ENCODE measurements around the gene STAC3.

The STAC3 gene

DNA sequence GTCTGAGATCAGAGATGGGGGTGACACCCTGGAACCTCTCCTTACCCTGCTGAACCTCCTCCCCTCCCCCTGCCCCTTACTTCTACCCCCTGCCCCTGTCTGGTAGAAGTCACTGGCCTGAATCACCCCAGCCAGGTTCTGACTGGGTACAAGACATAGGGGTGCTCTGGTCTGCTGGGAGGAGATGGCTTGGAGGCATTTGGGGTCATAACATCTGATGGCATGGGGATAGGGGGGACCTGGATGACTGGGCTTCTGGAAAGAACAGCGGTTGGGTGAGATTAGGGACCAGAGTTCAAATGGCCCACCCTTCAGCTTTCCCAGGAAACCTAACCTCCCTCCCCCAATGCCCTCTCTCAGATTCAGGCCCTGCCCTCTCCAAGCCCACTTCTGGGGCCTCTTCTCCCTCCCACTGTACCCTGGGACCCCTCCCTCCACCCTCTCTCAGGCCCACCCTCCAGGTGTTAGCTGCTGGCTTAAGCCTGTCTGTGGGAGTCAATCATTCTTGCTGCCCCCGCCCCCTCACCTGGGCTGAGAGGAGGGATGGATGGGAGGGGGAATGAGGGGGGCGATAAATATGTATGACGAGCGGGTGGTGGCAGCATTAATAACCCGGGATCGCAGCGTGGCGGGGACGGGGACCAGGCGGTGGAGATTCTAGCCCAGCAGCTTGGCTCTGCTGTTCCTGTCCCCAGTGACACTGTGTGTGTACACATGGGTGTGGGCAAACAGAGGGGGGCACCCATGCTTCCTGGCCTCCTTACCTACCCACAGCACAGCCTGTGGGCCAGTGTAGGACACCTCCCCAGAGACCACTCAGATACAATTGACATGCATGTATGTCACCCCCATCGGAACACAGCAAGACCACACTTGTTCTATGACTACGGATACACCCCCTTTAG, 28.4 kb downstream of the STAC3 start:
- DNase-seq (ENCODE audit: low spot score) = no peak

DNA sequence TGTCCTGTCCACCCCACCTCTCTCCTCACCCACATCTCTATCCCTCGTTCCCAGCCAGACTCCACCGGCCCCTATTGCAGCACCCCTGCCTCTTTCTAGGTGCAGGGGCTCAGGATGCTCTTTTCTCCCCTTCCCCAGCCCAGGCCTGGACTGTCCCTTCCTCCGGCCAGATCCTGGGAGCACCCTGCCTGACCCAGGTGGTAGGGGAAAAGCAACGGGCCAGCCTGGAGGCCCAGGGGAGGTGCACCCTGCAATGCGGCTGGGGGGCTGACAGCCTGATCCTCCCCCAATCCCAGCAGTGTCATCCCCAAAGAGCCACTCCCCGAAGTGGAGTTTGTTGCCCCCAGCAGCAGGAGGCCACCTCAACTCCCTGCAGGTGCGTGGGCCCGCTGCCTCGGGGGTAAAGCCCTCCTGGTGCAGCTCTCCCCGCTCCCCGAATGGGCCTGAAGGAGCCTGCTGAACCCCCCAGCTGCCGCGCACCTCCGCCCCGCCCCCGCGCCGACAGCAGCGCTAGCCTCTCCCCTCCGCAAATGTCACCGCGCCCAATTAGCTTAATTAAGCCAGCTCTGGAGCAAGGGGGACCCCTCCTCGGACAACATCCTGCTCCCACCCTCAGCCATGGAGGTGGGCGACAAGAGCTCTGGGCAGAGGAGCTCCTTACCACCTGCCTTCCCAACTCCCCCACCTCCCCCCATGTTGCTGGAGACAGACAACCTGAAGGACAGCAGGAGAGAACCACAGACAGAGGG, 29.6 kb downstream of the STAC3 start:
- DNase-seq (ENCODE audit: low spot score) = no peak

DNA sequence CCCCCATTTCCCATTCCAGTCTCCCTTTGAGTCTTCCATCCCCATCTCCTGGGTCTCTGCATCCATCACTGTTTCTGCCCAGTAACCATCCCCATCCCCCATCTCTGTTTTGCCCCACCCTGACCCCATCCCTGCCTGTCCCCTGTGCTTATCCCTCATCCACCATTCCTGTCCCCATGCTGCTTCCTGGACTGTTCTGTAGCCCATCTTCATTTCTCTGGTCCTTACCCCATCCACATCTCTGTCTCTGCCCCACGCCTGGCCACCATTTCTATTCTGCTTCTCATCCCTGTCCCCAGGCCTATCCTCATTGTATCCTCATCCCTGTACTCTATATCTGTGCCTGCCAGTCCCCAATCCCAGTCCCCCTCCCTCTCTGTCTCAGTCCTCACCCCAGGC, 30.2 kb downstream of the STAC3 start:
- DNase-seq (ENCODE audit: low spot score) = no peak

DNA sequence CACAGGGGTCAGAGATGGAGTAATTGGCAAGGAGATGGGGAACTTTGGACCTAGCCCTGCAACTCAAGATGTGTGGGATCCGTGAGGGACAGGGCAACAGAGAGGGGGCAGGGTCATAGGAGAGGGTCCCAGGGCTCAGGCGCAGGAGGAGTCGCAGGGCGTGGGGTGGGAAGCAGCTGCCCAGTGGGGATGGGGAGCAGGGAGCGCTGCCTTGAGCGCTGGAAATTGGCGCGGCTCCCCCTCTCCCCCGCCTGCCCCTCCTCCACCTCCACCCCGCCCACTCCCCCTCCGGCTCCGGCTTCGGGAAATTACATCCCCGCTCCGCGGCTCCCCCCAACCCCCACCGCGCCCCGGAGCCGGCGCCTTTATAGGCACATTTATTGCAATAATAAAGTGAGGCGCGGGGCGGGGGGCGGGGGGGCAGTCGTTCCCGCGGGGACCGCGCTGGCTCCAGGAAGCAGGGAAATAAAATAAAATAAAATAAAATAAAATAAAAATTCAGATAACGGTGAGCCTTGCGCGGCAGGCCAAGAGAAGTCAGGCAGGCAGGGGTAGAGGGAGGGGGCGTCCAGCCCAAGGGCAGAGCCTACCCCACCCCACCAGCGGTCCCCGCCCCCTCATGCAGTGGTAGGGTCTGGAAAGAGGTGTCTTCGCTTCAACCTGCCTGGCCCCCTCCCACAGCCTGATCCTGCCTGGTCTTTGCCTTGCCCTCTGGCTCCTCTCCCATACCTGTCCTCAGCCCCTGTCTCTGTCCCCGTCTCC, 30.8 kb downstream of the STAC3 start:
- DNase-seq (ENCODE audit: low spot score) = no peak

DNA sequence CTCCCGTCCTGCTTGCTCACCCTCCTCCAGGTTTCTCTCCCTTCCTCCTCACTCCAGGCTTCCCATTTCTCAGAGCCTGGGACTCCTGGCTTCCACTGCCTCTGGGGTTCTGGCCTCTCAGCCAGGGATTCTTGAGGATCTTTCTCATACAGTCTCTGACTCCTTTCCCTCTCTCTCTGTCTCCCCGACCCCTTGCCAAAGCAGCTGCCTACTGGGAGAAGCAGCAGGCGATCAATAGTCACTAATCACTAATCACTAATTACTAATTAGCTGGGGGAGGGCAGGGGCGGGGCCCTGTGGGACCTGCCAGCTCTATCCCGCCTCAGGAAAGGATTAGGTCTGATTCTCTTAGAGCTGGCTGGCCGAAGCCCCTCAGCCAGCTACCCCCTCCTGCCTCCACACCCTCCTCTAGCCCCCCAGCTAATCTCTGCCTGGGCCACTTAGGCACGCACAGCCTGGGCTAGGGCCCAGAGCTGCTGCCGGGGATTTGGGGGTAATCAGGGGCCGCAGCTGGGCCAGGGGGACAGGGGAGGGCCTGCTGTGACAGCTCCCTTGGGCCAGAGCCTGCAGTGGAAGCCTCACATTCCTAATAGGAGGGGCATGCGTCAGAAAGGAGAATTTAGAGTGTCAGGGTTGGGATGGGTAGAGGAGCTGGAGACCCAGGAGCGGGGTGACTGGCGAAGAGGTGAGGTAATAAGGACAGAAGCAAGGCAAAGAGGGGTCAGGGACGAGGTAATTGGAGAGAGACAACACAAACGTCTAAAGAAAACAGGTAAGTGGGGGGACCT, 31.6 kb downstream of the STAC3 start:
- no peak for DNase-seq (ENCODE audit: low spot score)

DNA sequence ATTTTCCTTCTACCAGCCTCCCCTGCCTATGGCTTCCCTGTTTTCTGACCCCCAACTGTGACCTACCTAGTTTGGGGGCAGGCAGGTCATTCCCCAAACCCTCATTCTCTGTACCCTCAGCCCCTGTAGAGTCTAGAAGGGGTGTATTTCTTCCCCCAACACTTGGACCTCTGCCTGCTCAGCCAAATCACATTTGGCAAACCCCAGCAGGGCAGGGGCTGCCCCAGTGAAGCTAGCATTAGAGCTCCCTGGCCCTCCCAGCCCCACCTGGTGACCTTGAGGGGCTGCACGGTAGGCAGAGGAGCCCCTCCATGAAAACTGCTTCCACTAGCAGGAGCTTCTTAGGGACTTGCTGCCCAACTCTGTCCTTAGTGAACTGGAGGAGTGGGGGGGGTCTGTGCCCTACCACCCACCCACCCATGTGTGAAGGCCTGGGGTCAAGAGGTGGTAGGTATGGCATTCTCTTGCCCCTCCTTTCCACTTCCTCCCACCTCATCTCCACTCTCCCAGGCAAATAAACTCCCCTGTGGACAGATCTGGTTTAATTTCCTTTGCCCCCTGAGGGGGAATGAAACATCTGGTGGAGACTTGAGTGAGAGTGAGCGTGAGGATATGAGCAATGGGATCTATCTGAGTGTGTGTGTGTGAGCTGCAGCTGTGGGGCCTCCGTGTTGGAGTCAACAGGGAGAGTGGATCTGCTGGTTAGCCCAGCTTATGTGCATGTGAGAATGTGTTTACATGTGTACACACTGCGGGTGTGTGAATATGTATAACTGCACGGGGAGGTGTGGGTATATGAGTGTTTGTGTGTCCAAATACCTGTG, 32.7 kb downstream of the STAC3 start:
- DNase-seq (ENCODE audit: low spot score) = no peak

DNA sequence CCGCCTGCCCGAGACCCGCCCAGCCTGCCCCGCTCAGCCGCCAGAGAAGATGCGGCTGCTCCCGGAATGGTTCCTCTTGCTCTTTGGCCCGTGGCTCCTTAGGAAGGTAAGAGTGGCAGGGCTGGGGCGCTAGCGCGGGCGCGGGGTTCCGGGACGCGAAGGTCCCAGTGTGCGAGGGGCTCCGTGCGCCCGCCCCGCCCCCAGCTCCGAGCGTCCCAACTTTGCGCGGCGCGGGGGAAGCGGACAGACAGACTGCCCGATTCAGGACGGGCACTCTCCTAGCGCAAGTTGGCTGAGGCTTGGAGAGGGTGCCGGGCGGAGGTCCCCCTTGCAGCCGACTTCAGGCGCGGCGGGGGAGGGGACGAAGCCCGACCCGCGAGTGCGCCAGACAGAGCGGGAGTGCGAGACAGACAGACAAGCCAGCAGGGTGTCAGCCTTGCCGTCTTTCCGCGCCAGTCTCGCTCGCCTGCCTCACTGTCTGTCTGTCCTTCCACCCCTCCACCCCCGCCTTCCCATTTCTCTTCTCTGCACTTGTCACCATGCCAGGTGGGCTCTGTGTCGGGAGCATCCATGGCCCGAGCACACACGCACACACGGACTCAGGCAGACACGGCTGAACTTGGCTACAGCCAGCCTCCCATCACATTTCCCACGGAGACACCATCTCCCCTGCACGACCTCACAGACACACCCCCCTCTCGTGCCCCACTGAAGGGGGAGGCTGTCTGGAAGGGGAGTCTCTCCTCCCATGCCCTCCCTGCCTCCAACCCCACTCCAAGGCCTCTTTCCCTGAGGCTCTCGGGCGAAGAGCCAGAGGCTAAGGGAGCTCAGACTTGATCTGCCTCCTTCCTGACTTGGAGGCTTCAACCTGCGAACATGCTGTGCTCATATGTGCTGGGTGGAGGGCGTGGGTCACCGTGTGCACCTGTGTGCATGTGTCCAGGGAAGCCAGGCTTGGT, 33.8 kb downstream of the STAC3 start:
- DNase-seq (ENCODE audit: low spot score) = no peak

DNA sequence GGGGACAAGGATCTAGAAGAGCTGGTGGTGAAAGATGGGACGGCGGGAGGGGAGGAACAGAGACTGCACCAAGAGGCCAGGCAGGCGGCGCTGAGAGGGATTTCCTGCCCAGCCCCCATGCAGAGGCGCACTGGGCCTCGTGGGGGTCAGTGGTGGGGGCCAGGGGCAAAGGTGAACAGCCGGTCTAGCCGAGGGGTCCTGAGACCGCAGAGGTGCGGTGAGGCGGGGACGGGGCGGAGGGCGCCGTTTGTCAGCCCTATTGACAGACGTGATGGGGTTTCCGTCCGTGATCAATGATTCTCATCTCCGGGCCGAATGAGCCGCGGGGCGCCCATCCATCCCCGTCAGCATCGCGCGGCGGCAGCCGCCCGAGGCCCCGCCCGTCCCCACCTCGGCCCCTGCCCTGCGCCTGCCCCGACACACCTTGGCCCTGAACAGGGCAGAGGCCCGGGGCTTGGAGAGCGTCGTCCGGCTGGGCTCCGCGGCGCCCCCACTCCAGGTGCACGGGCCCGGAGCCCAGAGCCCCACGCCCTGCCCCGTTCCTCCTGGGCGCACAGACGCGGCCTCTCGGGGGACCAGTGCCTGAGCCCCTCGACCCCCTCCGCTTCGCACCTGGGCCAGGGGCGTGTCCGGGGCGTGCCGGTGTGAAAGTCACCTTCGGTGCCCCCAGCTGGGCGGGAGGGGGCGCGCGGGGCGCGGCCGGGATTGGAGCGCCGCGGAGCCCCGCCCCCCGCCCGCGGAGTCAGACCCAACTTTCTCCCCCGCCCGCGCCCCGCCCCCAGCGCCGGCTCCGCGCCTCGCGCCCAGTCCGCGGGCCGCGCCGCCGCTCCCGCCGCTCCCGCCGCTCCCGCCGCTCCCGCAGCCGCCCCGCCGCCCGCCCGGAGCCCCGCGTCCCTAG, 34.7 kb downstream of the STAC3 start, which contains the start of gene NXPH4:
NXPH4 (plus strand) TSS at position 781 of the 898 bp plus-strand sequence. CDS start 176 bp downstream, outside the sequence.
- no peak for DNase-seq (ENCODE audit: low spot score)

DNA sequence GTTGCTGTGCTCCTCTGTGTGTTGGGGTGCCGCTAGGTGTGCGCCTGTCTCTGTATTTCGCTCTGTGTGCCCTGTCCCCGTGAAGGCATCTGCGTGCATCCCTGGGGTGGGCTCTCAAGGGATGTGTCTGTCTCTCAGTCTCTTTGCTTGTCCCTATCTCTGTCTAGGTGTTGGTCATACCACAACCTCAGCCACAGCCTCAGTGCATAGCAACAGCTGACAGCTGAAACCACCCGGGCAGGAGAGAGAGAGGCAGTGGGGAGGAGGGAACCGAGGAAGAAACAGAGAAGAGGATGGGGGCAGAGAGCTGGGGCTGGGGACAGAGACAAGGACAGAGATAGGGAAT, 35.3 kb downstream of the STAC3 start:
- no peak for DNase-seq (ENCODE audit: low spot score)

DNA sequence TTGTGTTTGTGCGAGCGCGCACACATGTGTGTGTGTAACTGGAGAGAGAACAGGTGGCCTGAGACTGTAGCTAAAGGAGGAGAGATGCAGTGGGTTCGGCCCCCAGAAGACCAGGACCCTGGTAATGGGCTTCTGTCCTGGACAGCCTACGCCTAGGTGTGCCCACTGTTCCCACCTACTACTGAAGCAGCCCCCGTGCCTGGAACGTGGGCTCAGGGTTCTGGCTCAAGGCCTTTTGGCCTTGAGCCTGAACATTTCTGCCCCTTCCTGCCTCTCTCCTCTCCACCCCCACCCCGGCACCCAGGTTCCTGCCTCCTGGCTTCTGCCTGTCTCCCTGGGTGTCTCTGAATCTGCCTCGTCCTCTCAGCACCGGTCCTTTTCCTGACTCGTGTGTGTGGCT, 35.9 kb downstream of the STAC3 start:
- DNase-seq (ENCODE audit: low spot score) = no peak

DNA sequence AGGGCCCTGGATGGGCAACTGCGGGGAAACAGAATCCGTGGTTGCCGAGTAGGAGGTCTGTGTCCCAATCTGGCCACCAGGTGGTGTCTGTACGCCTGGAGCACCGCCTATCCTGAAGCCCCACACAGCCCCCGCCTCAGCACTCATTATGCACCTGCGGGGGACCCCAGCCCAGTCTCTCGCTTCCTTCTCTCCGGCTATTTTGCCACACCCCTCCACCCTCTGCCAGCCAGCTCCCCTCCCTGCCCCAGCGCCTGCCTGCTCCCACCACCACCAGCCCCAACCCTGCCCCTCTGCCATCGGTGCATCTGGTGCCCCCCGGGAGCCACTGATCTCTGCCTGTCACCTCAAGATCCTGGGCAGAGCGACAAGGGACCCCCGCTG, 36.6 kb downstream of the STAC3 start:
- no peak for DNase-seq (ENCODE audit: low spot score)

DNA sequence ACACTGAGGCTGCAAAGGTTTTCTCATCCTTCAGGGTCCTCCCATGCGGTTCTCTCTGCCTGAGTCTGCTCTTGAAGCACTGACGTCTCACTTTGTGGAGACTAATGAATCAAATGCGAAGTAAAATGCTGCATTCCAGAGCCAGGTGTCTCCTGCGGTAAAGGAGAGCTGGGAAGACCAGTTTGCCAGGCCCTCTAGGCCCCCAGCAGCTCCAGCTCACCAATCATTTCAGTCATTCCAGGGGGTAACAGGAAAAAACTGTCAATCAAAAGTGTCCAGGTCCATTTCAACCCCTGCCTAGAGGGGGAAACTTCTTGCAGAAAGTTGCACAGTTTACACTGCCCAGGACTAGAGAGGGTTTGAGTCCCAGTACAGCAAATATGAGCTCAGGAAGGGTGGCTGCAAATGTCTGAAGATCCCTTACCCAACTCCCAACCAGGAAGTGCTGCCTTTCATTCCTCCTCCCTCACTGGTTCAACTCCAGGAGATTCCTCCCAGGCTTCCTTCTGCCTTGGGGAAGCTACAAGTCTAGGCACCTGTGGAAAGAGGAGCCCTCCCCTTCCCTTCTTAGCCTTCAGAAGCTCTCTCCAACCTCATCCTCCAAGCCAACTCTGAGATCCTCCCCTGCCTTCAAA, 37.1 kb downstream of the STAC3 start:
- no peak for DNase-seq (ENCODE audit: low spot score)

DNA sequence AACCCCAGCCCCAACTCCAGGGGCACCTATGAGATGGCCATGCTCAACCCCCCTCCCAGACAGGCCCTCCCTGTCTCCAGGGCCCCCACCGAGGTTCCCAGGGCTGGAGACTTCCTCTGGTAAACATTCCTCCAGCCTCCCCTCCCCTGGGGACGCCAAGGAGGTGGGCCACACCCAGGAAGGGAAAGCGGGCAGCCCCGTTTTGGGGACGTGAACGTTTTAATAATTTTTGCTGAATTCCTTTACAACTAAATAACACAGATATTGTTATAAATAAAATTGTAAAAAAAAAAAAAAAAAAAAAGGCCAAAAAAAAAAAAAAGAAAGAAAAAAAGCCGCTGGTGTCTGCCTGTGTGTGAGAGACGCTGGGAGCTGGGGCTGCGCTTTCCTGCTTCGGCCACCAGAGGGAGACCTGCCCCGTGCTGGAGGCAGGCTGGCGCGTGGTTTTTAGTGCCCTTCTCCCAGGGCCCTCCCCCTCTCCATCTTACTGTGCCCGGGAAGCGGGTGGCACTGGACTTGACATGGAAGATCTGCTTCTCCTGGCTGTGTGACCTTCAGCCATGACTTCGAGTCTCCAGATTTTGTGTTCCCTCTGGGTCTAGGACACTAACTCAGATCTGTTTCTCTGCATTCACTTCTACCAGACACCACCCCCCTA, 37.8 kb downstream of the STAC3 start:
- peak; percentile 83 for DNase-seq (ENCODE audit: low spot score)

DNA sequence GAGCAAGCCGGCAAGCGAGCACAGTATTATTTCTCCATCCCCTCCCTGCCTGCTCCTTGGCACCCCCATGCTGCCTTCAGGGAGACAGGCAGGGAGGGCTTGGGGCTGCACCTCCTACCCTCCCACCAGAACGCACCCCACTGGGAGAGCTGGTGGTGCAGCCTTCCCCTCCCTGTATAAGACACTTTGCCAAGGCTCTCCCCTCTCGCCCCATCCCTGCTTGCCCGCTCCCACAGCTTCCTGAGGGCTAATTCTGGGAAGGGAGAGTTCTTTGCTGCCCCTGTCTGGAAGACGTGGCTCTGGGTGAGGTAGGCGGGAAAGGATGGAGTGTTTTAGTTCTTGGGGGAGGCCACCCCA, 38.3 kb downstream of the STAC3 start:
- DNase-seq (ENCODE audit: low spot score) = no peak

DNA sequence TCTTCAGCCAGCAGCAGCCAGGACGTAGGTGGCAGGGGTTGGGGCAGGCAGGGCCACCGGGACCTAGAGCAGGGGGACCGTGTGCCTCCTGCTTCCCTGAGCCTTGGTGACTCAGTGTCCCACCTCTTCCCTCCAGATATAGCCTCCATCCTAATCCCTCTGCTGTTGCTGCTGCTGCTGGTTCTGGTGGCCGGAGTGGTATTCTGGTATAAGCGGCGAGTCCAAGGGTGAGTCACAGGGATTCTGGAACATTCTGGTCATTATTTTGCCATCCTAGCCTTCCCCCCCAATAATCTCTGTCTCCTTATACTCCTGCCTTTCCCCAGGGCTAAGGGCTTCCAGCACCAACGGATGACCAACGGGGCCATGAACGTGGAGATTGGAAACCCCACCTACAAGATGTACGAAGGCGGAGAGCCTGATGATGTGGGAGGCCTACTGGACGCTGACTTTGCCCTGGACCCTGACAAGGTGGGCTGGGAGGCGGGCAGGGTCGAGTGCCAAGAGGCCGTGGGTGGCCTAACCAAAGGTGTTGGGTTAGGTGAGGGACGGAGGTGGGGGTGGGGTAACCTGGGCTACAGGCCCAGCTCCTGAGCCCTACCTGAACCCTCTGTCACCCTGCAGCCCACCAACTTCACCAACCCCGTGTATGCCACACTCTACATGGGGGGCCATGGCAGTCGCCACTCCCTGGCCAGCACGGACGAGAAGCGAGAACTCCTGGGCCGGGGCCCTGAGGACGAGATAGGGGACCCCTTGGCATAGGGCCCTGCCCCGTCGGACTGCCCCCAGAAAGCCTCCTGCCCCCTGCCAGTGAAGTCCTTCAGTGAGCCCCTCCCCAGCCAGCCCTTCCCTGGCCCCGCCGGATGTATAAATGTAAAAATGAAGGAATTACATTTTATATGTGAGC, 38.9 kb downstream of the STAC3 start:
- DNase-seq (ENCODE audit: low spot score) = no peak

DNA sequence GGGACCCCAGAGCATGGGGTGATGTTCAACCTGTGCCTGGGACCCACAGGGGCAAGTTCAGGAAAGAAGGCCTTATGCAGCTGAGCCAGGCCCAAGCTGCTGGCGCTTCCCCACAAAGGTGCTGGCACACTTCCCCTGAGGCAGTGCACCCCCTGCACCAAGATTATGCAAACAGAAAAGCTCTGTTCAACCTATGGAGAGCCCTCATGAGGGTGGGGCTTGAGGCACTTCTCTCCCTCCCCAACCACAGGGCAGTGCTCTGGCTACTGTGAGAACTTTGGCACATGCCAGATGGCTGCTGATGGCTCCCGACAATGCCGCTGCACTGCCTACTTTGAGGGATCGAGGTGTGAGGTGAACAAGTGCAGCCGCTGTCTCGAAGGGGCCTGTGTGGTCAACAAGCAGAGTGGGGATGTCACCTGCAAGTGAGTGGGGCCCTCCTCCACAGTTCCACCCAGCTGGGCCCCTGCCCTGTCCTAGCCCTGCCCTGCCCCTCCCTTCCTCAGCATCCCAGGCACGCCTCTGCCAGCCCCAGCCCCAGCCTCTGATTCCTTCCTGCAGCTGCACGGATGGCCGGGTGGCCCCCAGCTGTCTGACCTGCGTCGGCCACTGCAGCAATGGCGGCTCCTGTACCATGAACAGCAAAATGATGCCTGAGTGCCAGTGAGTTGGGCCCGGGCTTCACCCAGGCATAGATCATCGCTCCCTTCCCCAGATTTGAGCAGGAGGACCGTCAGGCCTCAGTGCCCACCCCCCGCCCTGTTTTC, 39.9 kb downstream of the STAC3 start:
- no peak for DNase-seq (ENCODE audit: low spot score)
